Myocyte (in vitro differentiated cells): ENCODE measurements around the gene MRPL9. TPM values are rescaled to one million over a fixed set of nuclear protein-coding genes. Genes with fewer than 3 reads are reported as not detected.

Experiments
- DNase-seq: peaks from one replicate; pipeline ENCODE4 v3.0.0-alpha.2; 2012; ENCODE audit warnings: low read depth
- polyA plus RNA-seq: library from polyadenylated mRNA; unstranded; fragments of >200 nt; gene quantifications from one replicate; pipeline ENCODE4 v1.2.1, GENCODE V29; 2012; ENCODE audit warnings: missing spikeins
- total RNA-seq: library from RNA; depleted of rRNA; stranded (reverse); fragments of >200 nt; gene quantifications from 2 replicates; pipeline ENCODE4 v1.2.3, GENCODE V29; 2014

MRPL9 gene
- total RNA-seq, result 54.5 and 66.5 TPM in 2 replicates
- polyA plus RNA-seq, result 53.7 TPM

DNA sequence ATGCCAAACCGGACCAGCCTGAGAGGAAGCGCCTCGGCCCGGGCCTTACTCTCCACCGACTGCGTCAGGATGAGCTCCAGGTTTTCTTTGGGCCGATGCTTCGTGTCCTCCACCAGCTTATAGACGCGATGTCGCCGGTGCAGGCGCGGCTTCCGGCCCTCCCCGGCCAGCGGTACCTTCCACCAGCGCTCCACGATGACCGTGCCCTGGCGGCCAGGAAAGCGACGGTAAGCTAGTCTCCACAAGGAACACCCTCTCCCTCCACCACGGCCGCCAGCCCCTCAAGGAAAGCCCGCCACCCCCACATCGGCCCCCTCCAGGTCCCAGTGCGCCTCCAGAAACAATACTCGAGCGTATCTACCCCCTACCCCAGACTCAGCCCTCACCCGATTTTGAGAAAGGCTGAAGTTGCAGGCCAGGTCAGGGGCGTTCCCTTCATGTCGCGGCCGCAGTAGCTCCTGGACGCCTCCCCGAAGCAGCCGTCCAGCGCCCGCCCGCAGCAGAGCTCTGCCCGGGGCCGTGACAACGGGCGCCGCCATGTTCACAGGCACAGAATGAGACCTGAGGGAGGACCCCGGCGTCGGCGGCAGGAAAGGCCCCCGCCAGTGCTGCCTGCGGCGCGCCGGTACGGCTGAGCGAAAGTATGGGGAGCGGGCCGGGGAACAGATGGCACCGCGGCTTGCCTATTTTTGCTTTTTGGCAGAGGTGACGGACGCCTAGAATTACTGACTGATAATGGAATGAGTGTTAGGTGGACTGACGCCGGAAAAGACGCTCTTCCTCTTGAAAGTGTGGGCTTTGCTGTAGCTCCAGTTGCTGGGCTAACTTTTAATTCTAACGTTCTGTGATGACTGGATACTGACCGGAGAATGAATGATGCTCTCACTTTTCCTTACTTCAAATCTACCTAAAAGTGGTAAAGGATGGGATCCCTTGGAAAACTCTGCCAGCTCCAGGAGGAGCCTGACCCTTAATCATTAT lies at the start of gene MRPL9:
Gene MRPL9, minus strand, starts transcription at position 556 of the 981 bp plus-strand sequence. Its CDS starts 17 bp downstream, at position 539.
- DNase-seq, result peak; percentile 93

- DNase-seq, result peak; percentile 78
Measured at GRCh38 chr1:151811181-151811580, 47.9 kb upstream of the MRPL9 start.

DNA sequence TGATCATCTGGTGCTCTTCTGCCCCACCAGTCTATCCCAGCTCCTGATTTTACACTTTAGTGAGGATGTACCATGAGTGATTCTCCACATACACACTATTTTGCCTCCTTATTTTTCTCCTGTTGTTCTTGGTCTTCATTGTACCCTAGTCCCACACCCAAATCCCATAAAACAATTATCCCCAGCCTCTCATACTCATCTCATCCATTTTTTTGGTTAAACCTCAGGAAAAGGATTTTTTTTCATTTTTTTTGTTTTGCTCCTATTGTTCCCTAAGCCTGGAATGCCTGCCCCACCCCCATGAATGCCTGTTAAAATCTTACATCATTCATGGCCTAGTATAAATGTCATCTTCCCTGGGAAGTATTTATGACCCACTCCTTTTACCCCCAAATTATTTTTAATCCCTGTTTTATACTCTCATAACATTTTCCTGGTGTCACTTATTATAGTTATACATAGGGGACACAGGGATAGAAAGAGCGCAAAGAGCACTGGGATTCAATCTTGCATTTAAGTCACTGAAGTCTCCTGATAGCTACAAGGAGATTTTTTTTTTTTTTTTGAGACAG lies 46.8 kb upstream of the MRPL9 start:
- no peak for DNase-seq

GRCh38 chr1:151809290-151809984 lies 46.1 kb upstream of the MRPL9 start:
- no peak for DNase-seq

- DNase-seq, result no peak
Measured at GRCh38 chr1:151807766-151808165, 44.5 kb upstream of the MRPL9 start.

GRCh38 chr1:151807131-151807530 lies 43.8 kb upstream of the MRPL9 start:
- DNase-seq, result no peak

DNA sequence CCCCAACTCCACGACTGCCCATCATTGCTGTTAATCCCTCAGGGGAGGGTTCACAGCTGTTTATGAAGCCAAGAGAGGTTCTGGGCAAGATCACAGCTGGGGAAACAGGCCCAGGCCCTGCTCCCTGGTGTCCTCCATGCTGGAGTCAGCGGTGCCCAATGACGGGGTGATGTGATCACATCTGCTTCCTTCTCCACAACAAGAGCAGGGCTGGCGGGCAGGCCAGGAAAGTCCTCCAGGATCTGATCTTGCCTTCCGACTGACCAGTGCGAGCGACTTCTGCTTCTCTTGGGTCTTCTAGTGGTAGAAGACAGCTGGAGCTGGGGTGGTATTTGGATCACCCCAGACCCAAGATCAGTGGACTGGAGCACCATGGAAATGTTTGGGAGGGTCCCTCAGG lies 42.9 kb upstream of the MRPL9 start:
- no peak for DNase-seq

GRCh38 chr1:151805066-151805820 lies 41.9 kb upstream of the MRPL9 start, which contains the start of gene LINGO4:
Gene LINGO4, minus strand, starts transcription at chr1:151805419. Its CDS starts 2,715 bp downstream, at chr1:151802704.
- no peak for DNase-seq

GRCh38 chr1:151803915-151804314 lies 40.6 kb upstream of the MRPL9 start:
- DNase-seq, result no peak

DNA sequence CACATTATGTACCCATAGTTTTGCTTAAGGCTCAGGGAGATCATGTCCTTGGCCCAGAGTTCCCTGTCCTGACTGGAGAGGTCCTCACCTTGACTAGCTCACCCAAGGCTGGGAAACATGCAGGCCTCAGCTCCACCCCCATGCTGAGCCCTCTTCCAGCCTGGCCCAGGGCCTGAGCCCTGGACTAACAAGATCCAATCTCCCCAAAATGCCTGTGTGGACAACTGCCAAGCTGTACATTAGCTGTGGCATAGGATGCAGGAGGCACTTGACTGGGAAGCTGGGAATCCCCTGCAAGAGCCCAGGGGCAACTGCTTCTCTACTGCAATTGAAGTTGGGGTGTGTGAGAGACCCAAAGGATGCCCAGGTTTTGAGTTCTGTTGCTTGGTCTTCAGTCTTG lies 39.9 kb upstream of the MRPL9 start:
- DNase-seq, result no peak

DNA sequence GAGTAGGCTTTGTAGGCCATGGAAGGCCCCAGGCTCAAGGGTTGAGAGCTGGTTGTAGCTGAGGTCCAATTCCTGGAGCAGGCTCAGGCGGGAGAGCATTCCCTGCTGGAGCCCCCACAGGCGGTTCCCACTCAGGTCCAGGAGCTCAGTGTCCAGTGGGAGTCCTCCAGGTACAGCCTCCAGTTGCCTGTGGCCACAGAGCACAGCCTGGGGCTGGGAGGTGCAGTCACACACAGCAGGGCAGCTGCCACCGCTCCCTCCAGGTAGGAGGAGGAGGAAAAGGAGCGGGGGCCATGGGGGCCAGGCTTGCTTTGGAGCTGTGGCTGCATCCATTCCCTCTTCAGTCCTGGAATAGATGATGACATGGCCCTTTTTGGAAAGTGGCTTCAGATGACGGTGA lies 39.1 kb upstream of the MRPL9 start:
- DNase-seq, result no peak

DNA sequence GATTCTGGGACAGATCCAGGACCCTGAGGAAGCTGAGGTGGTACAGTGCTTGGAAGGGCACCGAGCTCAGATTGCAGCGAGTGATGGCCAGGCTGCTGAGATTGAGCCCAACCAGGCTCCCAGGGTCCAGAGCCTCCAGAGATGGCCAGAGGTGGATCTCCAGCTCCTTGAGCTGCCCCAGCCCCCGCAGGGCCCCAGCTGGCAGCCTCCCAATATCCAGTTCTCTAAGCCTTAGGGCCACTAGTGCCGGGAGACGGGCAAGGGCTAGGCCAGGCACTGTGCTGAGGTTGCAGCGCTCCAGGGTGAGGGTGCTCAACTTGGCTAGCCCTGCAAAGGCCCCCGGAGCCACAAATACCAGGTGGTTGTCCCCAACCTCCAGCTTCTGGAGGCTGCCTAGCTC lies 38.5 kb upstream of the MRPL9 start:
- DNase-seq, result no peak

GRCh38 chr1:151801310-151801820 lies 38.1 kb upstream of the MRPL9 start:
- DNase-seq, result no peak

DNA sequence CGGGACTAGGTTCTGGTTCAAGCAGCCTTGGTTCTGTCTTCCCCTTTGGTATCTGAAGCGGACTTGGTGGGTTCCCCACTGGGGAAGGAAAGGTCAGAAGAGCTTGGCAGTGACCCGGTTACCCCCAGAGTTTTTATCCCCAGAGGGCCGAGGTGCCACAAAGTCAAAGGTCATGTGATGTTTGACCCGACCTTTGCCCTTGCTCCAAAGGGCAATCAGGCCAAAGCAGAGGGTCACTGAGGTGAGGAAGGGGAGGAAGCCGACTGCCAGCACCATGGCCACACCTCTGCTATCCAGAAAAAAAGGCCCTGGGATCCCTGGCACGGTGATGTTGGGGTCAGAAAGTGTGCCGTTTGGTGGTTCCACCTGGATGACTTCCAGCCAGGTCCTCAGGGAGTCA lies 37.5 kb upstream of the MRPL9 start:
- DNase-seq, result no peak

DNA sequence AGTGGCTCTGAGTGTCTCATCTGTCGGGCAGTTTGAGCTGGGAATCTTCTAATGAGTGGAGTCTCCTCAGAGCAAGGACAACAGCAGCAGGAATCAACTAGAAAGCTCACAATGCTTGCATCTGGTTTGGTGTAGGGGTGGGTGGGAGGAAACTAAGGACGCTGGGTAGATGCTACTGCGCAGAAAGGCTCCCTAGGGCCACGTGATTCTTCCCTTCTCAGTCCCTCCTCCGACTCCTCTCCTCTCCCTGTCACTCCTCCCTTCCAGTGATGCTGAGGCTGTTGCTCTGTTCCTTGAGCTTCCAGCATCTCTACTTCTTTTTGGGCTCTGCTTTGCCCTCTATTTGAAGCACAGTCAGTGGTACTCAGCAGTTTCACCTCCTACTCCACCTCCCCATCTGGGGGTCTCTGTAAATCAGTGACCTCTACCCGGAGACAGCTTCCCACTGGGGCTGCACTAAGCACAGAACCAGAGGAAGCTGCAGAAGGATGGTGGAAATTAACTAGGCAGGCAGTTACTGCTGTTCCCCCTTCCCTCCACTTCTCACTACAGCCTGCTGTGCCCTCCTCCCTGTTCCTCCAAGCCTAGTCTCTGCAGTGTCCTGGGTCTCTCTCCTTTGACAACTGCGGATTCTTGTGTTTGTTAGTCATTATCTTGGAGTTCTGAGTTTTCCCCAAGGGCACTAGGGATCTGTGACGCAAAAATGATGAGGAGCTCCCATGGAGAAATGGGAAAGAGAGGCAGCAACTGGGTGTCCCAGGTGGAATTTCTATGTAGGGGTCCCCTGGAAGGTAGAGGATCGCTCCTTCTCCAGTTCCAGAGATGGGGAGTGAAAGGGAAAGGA lies 36.1 kb upstream of the MRPL9 start:
- DNase-seq, result no peak

- no peak for DNase-seq
Measured at GRCh38 chr1:151798571-151798970, 35.3 kb upstream of the MRPL9 start.

DNA sequence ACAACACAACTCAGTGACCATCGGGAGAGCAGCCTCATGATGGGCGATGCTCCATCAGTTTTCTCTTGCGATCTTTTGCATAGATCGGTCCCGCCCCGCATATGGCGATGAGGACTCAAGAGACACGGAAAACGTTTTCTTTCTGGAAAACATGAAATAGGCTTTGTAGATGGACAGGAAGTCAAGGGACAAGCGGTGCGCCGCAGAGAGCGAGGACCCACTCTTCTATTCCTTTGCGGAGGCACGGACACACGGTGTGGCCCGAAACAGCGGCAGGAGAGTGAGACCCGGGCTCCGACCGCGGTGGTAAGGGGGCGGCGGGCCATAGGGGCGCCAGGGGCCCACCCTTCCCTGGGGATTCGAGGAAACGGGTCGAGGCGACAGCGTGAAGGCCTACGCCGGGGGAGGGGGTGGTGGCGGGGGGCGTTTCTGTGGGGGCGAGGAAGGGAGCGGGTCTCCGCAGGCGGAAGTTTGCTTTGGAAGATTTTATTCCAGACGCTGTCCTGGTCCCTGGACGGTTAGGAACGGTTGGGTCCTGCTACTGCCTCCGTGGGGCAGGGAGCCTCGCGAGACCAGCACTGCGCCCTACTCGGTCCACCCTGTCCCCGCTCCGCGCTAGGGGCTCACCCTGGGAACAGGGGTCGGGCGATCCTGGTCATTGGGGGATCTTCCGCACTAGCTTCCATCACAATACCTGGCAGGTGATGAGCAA lies 27.8 kb upstream of the MRPL9 start:
- no peak for DNase-seq

DNA sequence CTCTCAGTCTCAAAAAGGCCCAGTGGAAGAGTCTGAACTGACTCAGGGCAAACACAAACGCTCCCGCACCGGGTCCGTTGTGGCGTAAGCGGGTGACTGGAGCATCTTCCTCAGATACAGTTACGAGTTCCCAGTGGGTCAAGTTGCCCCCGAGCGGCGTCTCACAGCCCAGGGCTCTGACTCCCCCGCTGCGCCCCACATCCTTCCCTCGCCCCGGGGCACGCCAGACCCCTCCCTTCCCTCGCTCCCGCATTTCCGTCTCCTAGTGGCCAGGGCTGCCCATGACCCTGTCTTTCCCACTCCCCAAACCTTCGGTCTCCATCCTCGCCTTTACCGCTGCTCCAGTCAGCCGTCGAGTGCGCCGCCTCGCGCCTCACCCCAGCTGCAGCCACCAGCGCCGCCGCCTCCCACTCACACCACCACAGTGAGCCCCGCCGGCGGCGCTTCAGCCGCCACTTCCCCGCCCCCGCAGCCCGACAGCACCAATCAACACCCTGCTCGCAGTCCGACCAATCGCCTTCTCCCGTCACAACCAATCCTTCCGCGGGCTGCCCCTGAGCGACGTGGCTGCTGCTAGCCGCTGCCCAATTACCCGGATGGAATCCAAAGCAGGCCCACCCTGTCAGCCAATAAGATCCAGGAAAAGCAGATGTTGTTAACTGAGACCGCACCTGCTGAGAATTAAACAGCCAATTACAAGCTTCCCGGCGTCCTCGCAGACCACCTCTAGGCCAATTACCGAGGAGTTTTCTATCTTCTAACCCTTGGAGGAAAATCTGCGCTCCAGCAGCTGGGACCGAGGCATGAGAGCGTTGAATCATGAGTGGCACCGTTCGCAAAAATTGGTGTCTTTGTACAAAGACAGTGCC lies 27.0 kb upstream of the MRPL9 start, which contains the start of gene TDRKH:
Gene TDRKH, minus strand, starts transcription at position 430 of the 869 bp plus-strand sequence. CDS start 7,478 bp downstream, outside the sequence.
- DNase-seq, result peak; percentile 100
